Activated CD4-positive, alpha-beta T cell treated with anti-CD3 and anti-CD28 coated beads, Interleukin-2, amount 50 U/mL, for 24 hours (primary cell): ENCODE data around the gene MSH3.
"Not testable (repeated sequence)": the region's sequence is repeated elsewhere in the genome, so short reads cannot be mapped to it uniquely, and the experiment has no call there.

Experiments used
- DNase-seq, 2 donors: peaks; one replicate each; pipeline ENCODE4 v3.0.0-alpha.2; 2020; ENCODE audit warnings: low read depth in 1 of 2, low spot score in 1 of 2

The MSH3 gene

DNA sequence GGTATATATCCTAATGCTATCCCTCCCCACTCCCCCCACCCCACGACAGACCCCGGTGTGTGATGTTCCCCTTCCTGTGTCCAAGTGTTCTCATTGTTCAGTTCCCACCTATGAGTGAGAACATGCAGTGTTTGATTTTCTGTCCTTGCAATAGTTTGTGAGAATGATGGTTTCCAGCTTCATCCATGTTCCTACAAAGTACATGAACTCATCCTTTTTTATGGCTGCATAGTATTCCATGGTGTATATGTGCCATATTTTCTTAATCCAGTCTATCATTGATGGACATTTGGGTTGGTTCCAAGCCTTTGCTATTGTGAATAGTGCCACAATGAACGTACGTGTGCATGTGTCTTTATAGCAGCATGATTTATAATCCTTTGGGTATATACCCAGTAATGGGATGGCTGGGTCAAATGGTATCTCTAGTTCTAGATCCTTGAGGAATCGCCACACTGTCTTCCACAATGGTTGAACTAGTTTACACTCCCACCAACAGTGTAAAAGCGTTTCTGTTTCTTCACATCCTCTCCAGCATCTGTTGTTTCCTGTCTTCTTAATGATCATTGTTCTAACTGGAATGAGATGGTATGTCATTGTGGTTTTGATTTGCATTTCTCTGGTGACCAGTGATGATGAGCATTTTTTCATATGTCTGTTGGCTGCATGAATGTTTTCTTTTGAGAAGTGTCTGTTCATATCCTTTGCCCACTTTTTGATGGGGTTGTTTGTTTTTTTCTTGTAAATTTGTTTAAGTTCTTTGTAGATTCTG lies 186.8 kb downstream of the MSH3 start:
- not testable (repeated sequence) for DNase-seq

DNA sequence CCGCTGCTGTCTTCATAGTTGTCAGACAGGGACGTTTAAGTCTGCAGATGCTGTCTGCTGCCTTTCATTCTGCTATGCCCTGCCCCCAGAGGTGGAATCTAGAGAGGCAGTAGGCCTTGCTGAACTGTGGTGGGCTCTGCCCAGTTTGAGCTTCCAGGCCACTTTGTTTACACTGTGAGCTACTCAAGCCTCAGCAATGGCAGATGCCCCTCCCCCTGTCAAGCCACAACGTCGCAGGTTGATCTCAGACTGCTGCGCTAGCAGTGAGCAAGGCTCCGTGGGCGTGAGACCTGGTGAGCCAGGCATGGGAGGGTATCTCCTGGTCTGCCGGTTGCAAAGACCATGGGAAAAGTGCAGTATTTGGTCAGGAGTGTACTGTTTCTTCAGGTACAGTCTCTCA lies 192.0 kb downstream of the MSH3 start:
- DNase-seq = not testable (repeated sequence)

DNA sequence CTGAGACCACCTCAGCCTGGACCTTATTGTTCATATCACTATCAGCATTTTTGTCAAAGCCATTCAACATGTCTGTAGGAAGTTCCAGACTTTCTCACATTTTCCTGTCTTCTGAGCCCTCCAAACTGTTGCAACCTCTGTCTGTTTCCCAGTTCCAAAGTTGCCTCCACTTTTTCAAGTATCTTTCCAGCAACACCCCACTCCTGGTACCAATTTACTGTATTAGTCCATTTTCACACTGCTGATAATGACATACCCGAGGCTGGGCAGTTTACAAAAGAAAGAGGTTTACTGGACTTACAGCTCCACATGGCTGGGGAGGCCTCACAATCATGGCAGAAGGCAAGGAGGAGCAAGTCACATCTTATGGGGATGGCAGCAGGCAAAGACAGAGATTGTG lies 195.7 kb downstream of the MSH3 start:
- not testable (repeated sequence) for DNase-seq

DNA sequence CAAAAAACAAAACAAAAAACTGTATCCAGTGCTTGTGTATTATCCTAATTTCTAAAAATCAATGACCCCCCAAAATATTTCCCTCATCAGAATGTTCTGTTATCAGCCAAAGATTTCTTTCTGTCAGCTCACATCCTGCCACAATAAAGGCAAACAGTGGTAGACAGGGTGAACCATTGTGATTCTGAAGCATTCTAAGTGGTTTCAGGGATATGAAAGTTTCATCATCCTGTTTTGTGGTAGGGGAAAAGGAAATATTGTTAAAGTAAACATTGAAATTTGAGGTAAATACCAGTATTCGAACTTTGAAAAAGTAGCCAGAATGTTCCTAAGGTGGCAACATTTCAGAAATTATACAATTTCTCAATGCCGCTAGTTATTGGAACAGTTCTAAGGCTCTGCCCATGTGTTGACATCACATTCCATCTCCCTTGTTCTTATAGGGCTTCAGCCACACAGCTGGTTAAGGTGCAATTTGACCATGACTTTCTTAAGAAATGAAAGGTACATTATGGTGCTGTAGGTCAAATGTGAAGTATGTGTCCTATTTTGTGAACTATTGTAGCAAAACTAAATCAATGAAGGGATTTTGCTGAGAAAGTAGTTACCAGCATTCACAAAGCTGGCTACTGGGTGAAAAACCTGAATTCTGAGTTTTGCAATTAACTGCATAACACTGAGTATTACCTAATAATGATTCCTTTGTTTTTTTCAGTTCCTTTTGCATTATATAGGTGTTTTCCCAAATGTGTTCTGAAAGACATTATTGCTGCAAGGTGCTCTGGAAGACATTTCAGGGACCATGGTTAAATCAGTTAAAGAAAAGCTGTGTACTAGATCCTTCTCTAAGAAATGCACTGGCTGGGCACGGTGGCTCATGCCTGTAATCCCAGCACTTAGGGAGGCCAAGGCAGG lies 198.1 kb downstream of the MSH3 start:
- DNase-seq = no peak

DNA sequence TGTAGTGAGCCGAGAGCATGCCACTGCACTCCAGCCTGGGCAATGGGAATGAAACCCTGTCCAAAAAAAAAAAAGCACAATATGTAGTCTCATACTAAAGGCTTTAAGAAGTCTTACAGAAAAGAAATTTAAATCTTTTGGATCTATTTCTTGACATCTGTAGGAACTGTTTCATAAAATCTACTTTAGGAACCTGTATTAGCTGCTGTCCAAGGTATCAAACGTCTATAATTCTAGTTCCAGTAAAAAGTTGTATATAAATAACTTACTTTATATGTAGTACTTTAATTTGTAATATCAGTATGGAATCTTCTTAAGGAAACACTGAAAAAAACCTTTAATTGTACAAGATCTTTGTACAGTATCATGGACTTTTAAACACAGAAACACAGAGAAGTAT lies 199.0 kb downstream of the MSH3 start:
- DNase-seq = no peak

DNA sequence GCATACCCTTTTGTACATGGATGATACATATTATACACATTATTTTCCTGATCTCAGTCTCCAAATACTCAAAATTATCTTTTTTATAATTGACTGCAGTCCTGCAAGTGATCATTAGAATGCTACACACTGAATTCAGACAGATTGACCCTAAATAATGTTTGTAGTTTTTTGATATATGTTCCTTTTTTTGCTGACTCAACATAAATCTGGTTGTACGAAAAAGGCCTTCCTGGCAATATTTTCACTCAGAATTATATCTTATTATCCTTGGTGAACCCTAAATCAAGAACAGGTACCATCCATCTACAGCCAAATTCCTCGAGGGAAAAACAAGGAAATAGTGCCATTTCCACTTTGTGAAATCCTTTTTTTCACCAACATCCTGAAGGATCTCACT lies 200.1 kb downstream of the MSH3 start:
- no peak for DNase-seq

DNA sequence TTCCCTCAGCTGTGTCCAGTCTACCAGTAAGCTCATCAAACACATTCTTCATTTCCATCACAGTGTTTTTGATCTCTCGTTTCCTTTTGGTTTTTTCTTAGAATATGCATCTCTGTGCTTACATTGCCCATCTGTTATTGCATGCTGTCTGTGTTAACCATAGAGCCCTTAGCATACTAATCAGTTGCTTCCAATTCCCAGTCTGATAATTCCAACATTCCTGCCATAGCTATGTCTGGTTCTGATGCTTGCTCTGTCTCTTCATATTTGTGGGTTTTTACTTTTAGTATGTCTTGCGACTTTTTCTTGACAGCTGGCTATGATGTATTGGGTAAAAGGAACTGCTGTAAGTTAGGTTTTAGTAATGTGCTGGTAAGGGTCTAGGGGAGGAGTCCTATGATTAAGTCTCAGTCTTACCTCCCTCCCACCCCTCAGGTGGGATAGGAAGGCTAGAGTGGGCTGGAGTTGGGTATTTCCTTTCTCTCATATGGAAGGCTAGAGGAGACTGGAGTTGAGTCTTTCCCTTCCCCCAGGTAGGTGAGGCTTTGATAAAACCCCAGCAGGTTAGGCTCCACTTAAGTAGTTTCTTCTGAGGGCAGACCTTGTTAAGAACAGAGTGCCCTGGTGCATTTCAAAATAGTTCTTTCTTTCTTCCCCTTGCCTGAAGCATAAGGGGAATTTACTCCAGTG lies 206.6 kb downstream of the MSH3 start:
- no peak for DNase-seq

DNA sequence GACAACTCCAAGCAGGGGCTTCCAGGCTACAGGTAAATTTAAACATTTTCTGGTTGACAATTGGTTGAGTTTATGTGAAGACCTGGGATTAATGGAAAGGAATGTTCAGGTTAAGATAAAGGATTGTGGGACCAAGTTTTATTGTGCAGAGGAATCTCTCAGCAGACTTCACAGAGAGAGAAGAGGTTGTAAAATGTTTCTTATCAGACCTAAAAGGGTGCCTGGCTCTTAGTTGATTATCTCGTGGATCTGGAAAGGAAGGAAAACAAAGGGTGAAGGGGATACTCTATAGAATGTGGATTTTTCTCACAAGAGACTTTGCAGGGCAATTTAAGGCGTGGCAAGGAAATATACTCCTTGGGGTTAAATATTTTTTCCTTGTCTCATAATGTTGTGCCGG lies 209.3 kb downstream of the MSH3 start:
- no peak for DNase-seq

DNA sequence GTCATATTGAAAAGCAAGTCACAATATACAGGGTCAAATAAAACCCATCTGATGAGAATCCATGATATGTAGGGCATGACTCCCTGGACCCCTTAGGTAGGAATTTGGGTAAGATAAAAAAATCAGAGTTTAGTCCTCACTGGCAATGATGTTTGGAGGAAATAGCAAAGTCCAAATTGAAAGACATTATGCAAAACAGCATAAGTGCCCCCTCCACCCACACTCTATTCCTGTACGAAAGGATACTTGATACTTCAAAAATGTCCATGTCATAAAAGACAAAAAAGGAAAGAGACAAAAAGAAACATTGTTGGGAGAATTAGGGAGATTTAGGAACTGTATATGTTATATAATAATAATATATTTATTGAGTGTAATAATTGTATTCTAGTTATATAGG lies 209.7 kb downstream of the MSH3 start:
- DNase-seq = no peak

DNA sequence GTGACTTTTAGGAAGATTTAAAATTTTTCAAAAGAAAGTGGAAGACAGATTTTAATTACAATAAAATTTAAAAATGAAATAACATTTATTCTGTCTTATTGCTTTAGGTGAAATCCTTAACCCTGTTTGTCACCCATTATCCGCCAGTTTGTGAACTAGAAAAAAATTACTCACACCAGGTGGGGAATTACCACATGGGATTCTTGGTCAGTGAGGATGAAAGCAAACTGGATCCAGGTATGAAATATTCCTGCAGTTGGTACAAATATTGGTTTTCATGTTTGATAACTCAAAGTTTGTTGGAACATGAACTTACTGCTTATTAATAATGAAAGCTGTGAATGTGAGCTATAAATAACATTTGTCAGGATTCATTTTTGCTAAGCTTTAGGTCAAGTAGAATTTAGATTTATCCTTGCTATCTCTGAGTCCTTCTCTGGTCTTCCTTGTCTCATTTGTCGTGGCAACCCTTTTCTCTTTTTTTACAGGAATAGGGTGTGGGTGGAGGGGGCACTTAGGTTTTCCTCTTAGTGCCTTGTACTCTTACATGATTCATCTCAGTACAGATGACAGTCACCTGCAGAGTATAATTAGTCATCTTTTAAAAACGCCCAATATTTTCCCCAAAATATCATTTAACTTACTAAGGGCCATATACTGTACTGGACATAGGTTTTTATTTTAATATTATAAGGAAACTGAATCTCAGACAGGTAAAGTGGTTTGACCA lies 210.4 kb downstream of the MSH3 start:
- no peak for DNase-seq

DNA sequence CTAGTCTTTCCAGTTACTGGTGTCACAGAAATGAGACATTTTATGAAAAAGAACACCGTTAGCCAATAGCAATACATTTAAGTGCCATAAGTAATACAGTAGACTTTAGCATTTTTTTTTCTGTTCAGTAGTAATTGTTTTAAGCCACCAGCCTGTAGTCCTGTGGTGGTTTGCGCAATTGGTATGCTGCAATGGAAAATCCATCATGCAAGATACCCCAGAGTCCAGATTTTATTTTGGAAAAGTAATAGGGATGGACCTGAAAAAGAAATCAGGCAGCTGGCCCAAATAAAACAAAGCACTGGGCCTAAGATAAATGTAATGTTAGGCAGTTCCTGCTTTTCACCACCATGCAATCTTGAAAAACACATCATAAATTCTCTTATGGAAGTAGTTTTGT lies 211.1 kb downstream of the MSH3 start:
- DNase-seq = no peak

DNA sequence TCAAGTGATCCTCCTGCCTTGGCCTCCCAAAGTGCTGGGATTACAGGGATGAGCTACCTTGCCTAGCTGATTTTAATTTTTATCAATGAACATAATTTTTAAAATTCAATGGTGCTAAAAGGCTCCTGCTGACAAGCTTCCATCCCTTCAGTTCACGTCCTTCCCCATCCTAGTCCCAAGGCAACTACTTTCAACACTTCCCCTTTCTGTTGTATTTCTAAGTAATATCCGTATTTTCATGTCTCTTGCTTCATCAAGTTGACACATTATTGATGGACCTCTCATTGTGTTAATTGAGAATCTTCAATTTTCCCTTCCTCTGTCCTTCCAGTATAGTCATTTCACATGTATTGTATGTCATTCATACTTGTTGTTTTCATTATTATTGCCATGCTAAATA lies 211.9 kb downstream of the MSH3 start:
- DNase-seq = no peak

DNA sequence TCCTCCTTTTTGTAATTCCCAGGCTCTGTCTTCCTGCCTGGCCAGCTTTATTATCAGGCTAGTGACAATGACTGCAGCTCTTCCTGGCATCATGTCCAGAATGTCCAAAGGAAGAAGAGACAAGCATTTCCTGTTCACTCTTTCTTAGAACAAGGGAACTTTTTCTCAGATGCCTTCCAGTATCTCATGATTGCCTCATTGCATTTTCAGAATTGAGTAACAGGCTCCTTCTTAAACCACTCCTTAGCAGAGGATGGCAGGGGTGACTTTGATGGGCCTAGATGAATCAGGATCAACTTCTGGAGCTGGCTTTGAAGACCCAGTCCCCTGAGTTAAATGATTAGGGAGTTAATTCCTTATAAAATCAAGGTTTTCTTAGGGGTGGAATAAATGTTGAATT lies 212.8 kb downstream of the MSH3 start:
- DNase-seq = no peak

DNA sequence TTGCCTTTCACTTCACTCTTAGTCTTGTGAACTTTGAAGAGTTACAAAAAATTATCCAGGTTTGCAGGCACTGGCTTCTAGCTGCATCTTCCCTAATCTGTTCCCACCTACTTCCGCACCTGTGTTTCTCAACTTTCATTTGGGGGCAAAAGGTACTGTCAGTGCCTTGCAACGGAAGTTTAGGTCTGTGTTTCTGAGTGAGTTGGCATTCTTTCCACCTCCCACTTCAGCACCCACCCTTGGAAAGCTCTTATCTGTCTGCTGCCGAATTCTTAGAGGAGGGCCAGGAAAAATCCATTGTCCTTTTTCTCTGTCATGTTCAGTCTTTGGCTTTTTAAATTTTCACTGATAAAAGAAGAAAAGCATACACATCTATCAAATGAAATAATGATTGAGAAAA lies 216.0 kb downstream of the MSH3 start:
- DNase-seq = no peak

DNA sequence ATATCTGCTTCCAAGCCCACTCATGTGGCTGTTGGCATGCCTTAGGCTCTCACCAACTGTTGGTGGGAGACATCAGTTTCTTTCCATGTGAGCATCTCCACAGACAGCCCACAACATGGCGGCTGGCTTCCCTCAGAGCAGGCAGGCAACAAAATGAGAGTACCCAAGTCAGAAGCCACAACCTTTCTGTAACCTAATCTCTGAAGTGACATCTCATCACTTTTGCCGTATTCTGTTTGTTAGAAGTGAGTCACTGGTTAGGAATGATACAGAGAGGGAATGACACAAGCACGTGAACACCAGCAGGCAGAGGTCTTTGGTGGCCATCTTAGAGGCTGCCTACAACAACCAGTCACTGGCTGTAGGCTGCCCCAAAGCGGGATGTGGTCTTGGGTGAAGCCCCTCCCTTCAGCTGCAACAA lies 217.1 kb downstream of the MSH3 start:
- DNase-seq = peak in 1 of 2 donors; percentile 11

DNA sequence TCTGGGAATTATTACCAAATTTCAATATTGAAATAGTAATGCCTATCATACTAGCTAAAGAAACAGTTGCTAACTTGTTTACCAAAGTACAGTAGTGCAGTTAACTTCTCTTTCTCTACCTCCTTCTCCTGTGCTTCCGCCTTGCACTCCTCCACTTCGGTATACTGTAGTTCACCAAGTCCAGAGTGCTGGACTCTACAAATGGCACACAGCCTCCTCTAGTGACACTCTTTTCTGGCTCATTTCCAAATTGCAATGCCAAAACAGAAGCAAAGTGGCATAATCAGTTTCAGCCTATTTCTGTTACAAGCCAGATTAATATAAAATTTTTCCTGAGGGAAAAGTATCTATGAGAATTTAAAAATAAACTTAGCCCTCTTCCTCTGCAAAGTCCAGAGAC lies 219.7 kb downstream of the MSH3 start:
- no peak for DNase-seq

DNA sequence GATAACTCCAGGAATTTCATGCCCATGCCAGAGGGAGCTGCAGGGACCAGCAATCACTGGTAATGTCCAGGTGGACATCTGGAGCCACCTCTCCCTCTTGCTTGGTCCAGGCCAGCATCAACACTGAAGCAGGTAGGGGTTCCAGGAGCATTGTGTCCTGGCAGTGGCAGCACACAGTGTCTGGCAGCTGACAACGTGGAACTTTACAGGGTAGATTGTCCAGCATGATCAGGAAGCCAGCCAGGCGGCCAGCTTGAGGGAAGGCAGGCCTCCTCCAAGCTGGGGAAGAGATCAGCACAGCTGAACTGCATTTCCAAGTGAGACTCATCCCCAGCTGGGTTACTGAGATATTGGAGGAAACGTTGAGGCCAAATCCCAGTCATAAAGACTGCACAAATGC lies 223.1 kb downstream of the MSH3 start:
- DNase-seq = no peak

DNA sequence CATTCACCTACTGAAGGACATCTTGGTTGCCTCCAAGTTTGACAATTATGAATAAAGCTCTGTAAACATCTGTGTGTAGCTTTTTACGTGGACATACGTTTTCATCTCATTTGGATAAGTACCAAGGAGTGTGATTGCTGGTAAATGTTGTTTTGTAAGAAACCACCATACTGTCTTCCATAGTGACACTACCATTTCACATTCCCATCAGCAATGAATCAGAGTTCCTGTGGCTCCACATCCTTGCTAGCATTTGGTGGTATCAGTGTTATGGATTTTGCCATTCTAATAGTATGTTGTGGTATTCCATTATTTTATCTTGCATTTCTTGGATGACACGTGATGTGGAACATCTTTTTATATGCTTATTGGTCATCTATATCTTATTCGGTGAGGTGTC lies 227.3 kb downstream of the MSH3 start:
- no peak for DNase-seq

DNA sequence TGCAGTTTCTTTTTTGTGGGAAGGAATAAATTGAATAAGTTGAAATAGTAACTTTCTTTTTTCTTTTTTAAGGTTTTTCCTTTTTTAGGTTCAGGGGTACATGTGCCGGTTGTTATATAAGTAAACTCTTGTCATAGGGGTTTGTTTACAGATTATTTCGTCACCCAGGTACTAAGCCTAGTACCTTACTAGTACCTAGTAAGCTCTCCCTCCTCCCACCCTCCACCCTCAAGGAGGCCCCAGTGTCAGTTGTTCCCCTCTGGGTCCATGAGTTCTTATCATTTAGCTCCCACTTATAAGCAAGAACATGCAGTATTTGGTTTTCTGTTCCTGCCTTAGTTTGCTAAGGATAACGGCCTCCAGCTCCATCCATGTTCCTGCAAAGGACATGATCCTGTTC lies 228.9 kb downstream of the MSH3 start:
- not testable (repeated sequence) for DNase-seq

DNA sequence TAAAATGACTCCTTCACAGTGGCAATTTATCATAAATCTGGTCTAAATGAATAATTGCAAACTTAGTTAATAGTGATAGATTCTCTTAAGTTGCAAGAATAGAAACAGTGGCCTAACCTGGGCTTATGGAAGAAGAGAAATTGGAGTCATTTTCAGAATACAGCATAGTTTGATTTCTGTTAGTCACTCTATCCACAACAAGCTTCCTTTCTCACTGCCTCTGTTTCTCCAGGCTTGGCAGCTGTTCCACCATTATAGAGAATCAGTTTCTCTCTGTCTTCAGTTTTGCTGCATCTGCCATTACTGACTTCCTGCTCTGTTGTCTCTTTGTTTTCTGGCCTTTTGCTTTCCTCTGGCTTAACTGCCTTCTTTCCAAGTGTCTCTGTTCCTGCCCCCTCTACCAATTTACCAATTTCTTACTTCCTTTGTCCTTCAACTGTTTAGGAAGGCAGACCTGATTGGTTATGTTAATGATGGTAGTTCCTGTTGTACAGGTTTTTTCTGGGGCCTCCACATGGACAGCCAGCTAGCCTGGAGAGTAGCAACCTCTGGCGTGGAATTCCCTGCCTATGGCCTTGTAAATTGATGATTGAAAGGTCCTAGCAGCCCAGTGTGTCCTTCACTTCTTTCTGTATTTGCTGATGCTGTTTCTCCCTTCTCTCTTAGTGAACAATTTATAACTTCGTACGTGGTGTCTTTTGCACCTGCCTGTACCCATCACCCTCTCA lies 229.8 kb downstream of the MSH3 start:
- no peak for DNase-seq
